Measurements from ENCODE around the gene PROKR2.

Gene PROKR2

GRCh38 chr20:5316188-5317158 is at the start of gene PROKR2:
Gene PROKR2, minus strand, starts transcription at chr20:5316954. Its CDS starts 2,585 bp downstream, at chr20:5314369.
- no peak for DNase-seq (ENCODE audit: low read depth)

GRCh38 chr20:5364997-5365597 is 48.3 kb upstream of the PROKR2 start:
- DNase-seq (ENCODE audit: low read depth) = no peak

GRCh38 chr20:5364136-5364821 is 47.5 kb upstream of the PROKR2 start:
- DNase-seq (ENCODE audit: low read depth) = no peak

- no peak for DNase-seq (ENCODE audit: low read depth)
These were observed 46.0 kb upstream of the PROKR2 start for GRCh38 chr20:5362771-5363170.

- DNase-seq (ENCODE audit: low read depth) = no peak
These were observed 44.4 kb upstream of the PROKR2 start for GRCh38 chr20:5361176-5361575.

GRCh38 chr20:5357946-5358345 is 41.2 kb upstream of the PROKR2 start:
- no peak for DNase-seq (ENCODE audit: low read depth)

- DNase-seq (ENCODE audit: low read depth) = no peak
These were observed 40.2 kb upstream of the PROKR2 start for GRCh38 chr20:5356941-5357340.

- no peak for DNase-seq (ENCODE audit: low read depth)
These were observed 38.1 kb upstream of the PROKR2 start for GRCh38 chr20:5354901-5355300.

- DNase-seq (ENCODE audit: low read depth) = no peak
These were observed 37.1 kb upstream of the PROKR2 start for GRCh38 chr20:5353624-5354496.

GRCh38 chr20:5349448-5349847 is 32.7 kb upstream of the PROKR2 start:
- DNase-seq (ENCODE audit: low read depth) = no peak

GRCh38 chr20:5342021-5342420 is 25.3 kb upstream of the PROKR2 start:
- no peak for DNase-seq (ENCODE audit: low read depth)

- no peak for DNase-seq (ENCODE audit: low read depth)
These were observed 14.6 kb upstream of the PROKR2 start for GRCh38 chr20:5331340-5331739.

GRCh38 chr20:5328268-5328667 is 11.5 kb upstream of the PROKR2 start:
- DNase-seq (ENCODE audit: low read depth) = no peak

- no peak for DNase-seq (ENCODE audit: low read depth)
These were observed 10.6 kb upstream of the PROKR2 start for GRCh38 chr20:5327356-5327755.

GRCh38 chr20:5315807-5316187 is 957 bp downstream of the PROKR2 start:
- no peak for DNase-seq (ENCODE audit: low read depth)

GRCh38 chr20:5313916-5314315 is 2.8 kb downstream of the PROKR2 start:
- no peak for DNase-seq (ENCODE audit: low read depth)

- no peak for DNase-seq (ENCODE audit: low read depth)
These were observed 4.2 kb downstream of the PROKR2 start for GRCh38 chr20:5312518-5312917.

GRCh38 chr20:5309971-5310370 is 6.8 kb downstream of the PROKR2 start:
- no peak for DNase-seq (ENCODE audit: low read depth)

GRCh38 chr20:5298811-5299210 is 17.9 kb downstream of the PROKR2 start:
- DNase-seq (ENCODE audit: low read depth) = no peak

GRCh38 chr20:5297280-5298004 is 19.3 kb downstream of the PROKR2 start:
- DNase-seq (ENCODE audit: low read depth) = no peak

GRCh38 chr20:5290596-5290995 is 26.2 kb downstream of the PROKR2 start:
- DNase-seq (ENCODE audit: low read depth) = no peak
